Smooth muscle cell (in vitro differentiated cells): ENCODE measurements around the gene MMP20. TPM values are rescaled to one million over a fixed set of nuclear protein-coding genes. Genes with fewer than 3 reads are reported as not detected.

Source experiments
- DNase-seq: peaks from one replicate; lab custom pipeline; 2025; ENCODE audit not compliant: unreplicated experiment; lab: John Stamatoyannopoulos, UW
- H2AFZ ChIP-seq: fragments of 200-600 bp; sonication (generic); 2 replicates; pipeline ENCODE4 v1.6.0; 2016; ENCODE audit warnings: antibody characterized with exemption, low read depth, mild to moderate bottlenecking
- H3F3A ChIP-seq: fragments of 200-600 bp; sonication (generic); 2 replicates; pipeline ENCODE4 v1.6.0; 2017; ENCODE audit warnings: antibody characterized with exemption, low read depth
- H3K27ac ChIP-seq: fragments of 200-600 bp; sonication (generic); 2 replicates; pipeline ENCODE4 v1.5.1; 2016; ENCODE audit warnings: low read depth, mild to moderate bottlenecking
- H3K27me3 ChIP-seq: fragments of 200-600 bp; sonication (generic); 2 replicates; pipeline ENCODE4 v1.6.1; 2016; ENCODE audit warnings: low read depth, mild to moderate bottlenecking
- H3K36me3 ChIP-seq: fragments of 200-600 bp; sonication (generic); 2 replicates; pipeline ENCODE4 v1.5.1; 2016; ENCODE audit warnings: low read depth
- H3K4me1 ChIP-seq: fragments of 200-600 bp; sonication (generic); 2 replicates; pipeline ENCODE4 v1.5.1; 2016; ENCODE audit warnings: low read depth
- H3K4me2 ChIP-seq: fragments of 200-600 bp; sonication (generic); 2 replicates; pipeline ENCODE4 v1.6.0; 2016; ENCODE audit warnings: mild to moderate bottlenecking
- H3K4me3 ChIP-seq: fragments of 200-600 bp; sonication (generic); 2 replicates; pipeline ENCODE4 v1.5.1; 2016; ENCODE audit warnings: mild to moderate bottlenecking
- H3K79me2 ChIP-seq: fragments of 200-600 bp; sonication (generic); 2 replicates; pipeline ENCODE4 v1.6.0; 2016; ENCODE audit warnings: low read depth, mild to moderate bottlenecking
- H3K9ac ChIP-seq: fragments of 200-600 bp; sonication (generic); 2 replicates; pipeline ENCODE4 v1.6.0; 2016; ENCODE audit warnings: low read depth
- H3K9me3 ChIP-seq: fragments of 200-600 bp; sonication (generic); replicated peaks from 2 replicates; pipeline ENCODE4 v1.5.1; 2016; ENCODE audit warnings: low read depth
- H4K20me1 ChIP-seq: fragments of 200-600 bp; sonication (generic); 2 replicates; pipeline ENCODE4 v1.6.0; 2016; ENCODE audit warnings: low read depth
- CTCF ChIP-seq: fragments of 200-600 bp; sonication (generic); IDR thresholded peaks from 2 replicates; pipeline ENCODE4 v1.5.1; 2017; ENCODE audit warnings: borderline replicate concordance, mild to moderate bottlenecking, antibody characterized with exemption; ENCODE audit not compliant: insufficient read depth, poor library complexity, severe bottlenecking
- WGBS: methylation state at CpG from one replicate; pipeline ENCODE4 v1.1.7; 2016; ENCODE audit warnings: low lambda C conversion rate; 5-methylcytosine and 5-hydroxymethylcytosine counted together
- polyA plus RNA-seq: library from polyadenylated mRNA; unstranded; fragments of >200 nt; fragmentation: Nextera tagmentation; extraction: Ambion mirVana; gene quantifications from 2 replicates; pipeline ENCODE4 v1.2.1, GENCODE V29; 2016
- total RNA-seq: library from RNA; depleted of rRNA; stranded (reverse); fragments of >200 nt; gene quantifications from 2 replicates; pipeline ENCODE4 v1.2.3, GENCODE V29; 2014

The MMP20 gene
- total and polyA plus RNA-seq, 2 experiments from 2014 or later: 0.49 to 0.87 TPM

DNA sequence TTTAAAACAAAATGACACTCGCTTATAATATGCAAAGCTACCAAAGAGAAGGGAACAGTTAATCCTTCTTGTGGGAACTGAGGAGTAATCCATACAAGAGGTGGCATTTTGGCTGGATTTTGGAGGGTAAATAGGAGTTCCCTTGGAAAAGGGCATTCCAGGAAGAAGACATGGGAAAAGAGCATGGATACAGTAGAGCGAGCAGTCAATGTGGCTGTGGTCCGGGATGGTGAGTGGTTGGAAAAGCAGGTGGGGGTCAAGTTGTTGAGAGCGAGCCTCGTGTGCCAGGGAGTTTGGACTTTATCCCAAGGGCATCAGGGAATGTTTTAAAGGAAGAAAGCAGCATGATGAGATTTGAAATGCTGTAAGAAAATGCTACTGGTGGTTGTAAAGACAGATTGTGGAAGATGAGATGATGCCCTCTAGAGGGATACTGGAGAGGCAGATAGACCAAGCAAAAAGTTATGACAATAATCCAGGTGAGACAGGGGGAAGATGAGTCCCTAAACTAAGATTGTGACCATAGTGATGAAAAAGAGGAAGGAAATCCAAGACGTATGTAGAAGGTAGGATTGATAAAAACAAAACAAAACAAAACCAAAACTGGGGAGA lies 90.8 kb downstream of the MMP20 start:
- H3K9ac ChIP-seq: no peak overlapping the region
- H3K27ac ChIP-seq: no peak overlapping the region
- H3K36me3 ChIP-seq: no peaks in the 10 kb centered on the region
- WGBS: 86% methylated on average over 6 of the region's 6 CpGs
- DNase-seq: no peak
- H3K9me3 ChIP-seq: no peaks in the 10 kb centered on the region
- H3K4me2 ChIP-seq: no peak overlapping the region
- TF ChIP-seq CTCF: no peak
- no peaks in the 10 kb centered on the region for H3F3A ChIP-seq
- H2AFZ ChIP-seq: no peak overlapping the region
- no peak overlapping the region for H3K4me3 ChIP-seq
- H3K4me1 ChIP-seq: no peaks in the 10 kb centered on the region
- no peaks in the 10 kb centered on the region for H3K27me3 ChIP-seq
- H4K20me1 ChIP-seq: no peaks in the 10 kb centered on the region
- H3K79me2 ChIP-seq: no peaks in the 10 kb centered on the region

- Histone ChIP-seq H3F3A (no peaks in the 10 kb centered on the region), H3K9ac (no peak within 1 kb of the TSS), H3K27me3 (no peaks in the 10 kb centered on the region), H3K9me3 (no peaks in the 10 kb centered on the region), H3K27ac (no peak within 1 kb of the TSS), H3K4me1 (no peaks in the 10 kb centered on the region), H3K36me3 (no peaks in the 10 kb centered on the region), H3K4me3 (no peak within 1 kb of the TSS), H4K20me1 (no peaks in the 10 kb centered on the region), H3K79me2 (no peaks in the 10 kb centered on the region), H2AFZ (no peak within 1 kb of the TSS), H3K4me2 (no peak within 1 kb of the TSS)
- no peak for TF ChIP-seq CTCF
- no peak for DNase-seq
- 63% methylated on average over 8 of the region's 8 CpGs for WGBS
Measured at GRCh38 chr11:102530558-102530957, 94.6 kb downstream of the MMP20 start, which contains the start of gene MMP7. Gene MMP7 (minus strand): TSS chr11:102530747. CDS start chr11:102530700, 47 bp downstream.

- H3F3A ChIP-seq: no peaks in the 10 kb centered on the region
- H3K27ac ChIP-seq: no peak overlapping the region
- H3K4me3 ChIP-seq: no peak overlapping the region
- no peak overlapping the region for H3K9ac ChIP-seq
- no peaks in the 10 kb centered on the region for H3K4me1 ChIP-seq
- H2AFZ ChIP-seq: no peak overlapping the region
- H3K36me3 ChIP-seq: no peaks in the 10 kb centered on the region
- TF ChIP-seq CTCF: no peak
- H3K79me2 ChIP-seq: no peaks in the 10 kb centered on the region
- no peaks in the 10 kb centered on the region for H3K9me3 ChIP-seq
- H4K20me1 ChIP-seq: no peaks in the 10 kb centered on the region
- no peaks in the 10 kb centered on the region for H3K27me3 ChIP-seq
- no peak for DNase-seq
- no peak overlapping the region for H3K4me2 ChIP-seq
Measured at GRCh38 chr11:102528618-102529017, 96.5 kb downstream of the MMP20 start.

GRCh38 chr11:102527684-102528083 lies 97.4 kb downstream of the MMP20 start:
- Histone ChIP-seq H3K4me3 (no peak overlapping the region), H3F3A (no peaks in the 10 kb centered on the region), H4K20me1 (no peaks in the 10 kb centered on the region), H3K4me1 (no peaks in the 10 kb centered on the region), H3K9me3 (no peaks in the 10 kb centered on the region), H3K27ac (no peak overlapping the region), H3K4me2 (no peak overlapping the region), H2AFZ (no peak overlapping the region), H3K9ac (no peak overlapping the region), H3K79me2 (no peaks in the 10 kb centered on the region), H3K27me3 (no peaks in the 10 kb centered on the region), H3K36me3 (no peaks in the 10 kb centered on the region)
- WGBS: 83% methylated on average over 2 of the region's 2 CpGs
- DNase-seq: no peak
- no peak for TF ChIP-seq CTCF
